HCT116 (cell line): ENCODE measurements around the gene FAM83B. TPM values are rescaled to one million over a fixed set of nuclear protein-coding genes. Genes with fewer than 3 reads are reported as not detected.
"Not testable (repeated sequence)": the region's sequence is repeated elsewhere in the genome, so short reads cannot be mapped to it uniquely, and the experiment has no call there.

Source experiments
- ATAC-seq: fragments of 200-7000 bp; cut with Tn5 transposase; 2 replicates; pipeline ENCODE4 v1.9.1; 2020; ENCODE audit warnings: mild to moderate bottlenecking, moderate library complexity
- BruUV-seq: library from RNA; stranded (reverse); fragments of 400-500 nt; replicated peaks from 2 replicates; lab custom pipeline; 2021; lab: Mats Ljungman, UMichigan
- CTCF ChIA-PET: fragments of 300-600 bp; sonication (Branson Sonifier 250); formaldehyde crosslinking; loops from one replicate; lab custom pipeline; 2021; ENCODE audit warnings: antibody characterized with exemption; lab: Charles Lee
- POLR2A ChIA-PET: fragments of 300-600, 350-600 bp; sonication (Branson Sonifier 250); formaldehyde crosslinking; loops from one replicate; lab custom pipeline; 2021; ENCODE audit warnings: antibody characterized with exemption; lab: Charles Lee
- RAD21 ChIA-PET, 2 experiments: fragments of 300-600 bp; sonication (Branson Sonifier 250); formaldehyde crosslinking; loops; one replicate each; lab custom pipeline; 2023; ENCODE audit warnings: low total read pairs in 2 of 2; ENCODE audit not compliant: uncharacterized antibody in 2 of 2, unreplicated experiment in 2 of 2, low non-redundant PET in 1 of 2; lab: Charles Lee
- DNase-seq: peaks from one replicate; pipeline ENCODE4 v3.0.0-alpha.2; 2010; ENCODE audit warnings: low read depth, low spot score
- H2AFZ ChIP-seq: fragments of 200-600 bp; shearing (Covaris generic), sonication (generic); 2 replicates; pipeline ENCODE4 v1.6.1; 2017; ENCODE audit warnings: low read depth, mixed run types, mixed read lengths, antibody characterized with exemption, low read length; ENCODE audit not compliant: poor library complexity, severe bottlenecking
- H3K27ac ChIP-seq: 2 replicates; pipeline ENCODE4 v1.5.1; 2012; ENCODE audit warnings: low read depth, low read length
- H3K27me3 ChIP-seq: fragments of 200-600 bp; sonication (generic); 2 replicates; pipeline ENCODE4 v1.6.1; 2016; ENCODE audit warnings: mixed run types, low read length, mixed read lengths; ENCODE audit not compliant: insufficient read depth
- H3K36me3 ChIP-seq, 2 experiments: fragments of 200-500 bp in 1 of 2; fragments of 200-600 bp in 1 of 2; sonication (Bioruptor generic) in 1 of 2; sonication (generic) in 1 of 2; 2 replicates each; pipeline versions ENCODE4 v1.5.1 to v1.6.1; 2014 to 2016; ENCODE audit warnings: low read length in 2 of 2, inconsistent platforms in 1 of 2, mixed read lengths in 1 of 2, mixed run types in 1 of 2; ENCODE audit not compliant: insufficient read depth in 2 of 2, control insufficient read depth in 1 of 2
- H3K4me1 ChIP-seq, 2 experiments: fragments of 200-600 bp in 1 of 2; sonication (generic) in 1 of 2; 2 replicates each; pipeline versions ENCODE4 v1.5.1 to v1.6.1; 2012 to 2017; ENCODE audit warnings: low read length in 2 of 2, inconsistent platforms in 1 of 2, mild to moderate bottlenecking in 1 of 2, mixed read lengths in 1 of 2, mixed run types in 1 of 2, moderate library complexity in 1 of 2; ENCODE audit not compliant: insufficient read depth in 2 of 2, control insufficient read depth in 1 of 2
- H3K4me2 ChIP-seq: fragments of 200-600 bp; sonication (generic); 2 replicates; pipeline ENCODE4 v1.6.1; 2017; ENCODE audit warnings: mixed run types, low read length, mixed read lengths
- H3K4me3 ChIP-seq, 2 experiments: fragments of 200-600 bp in 1 of 2; sonication (generic) in 1 of 2; replicated peaks in 1 of 2; 2 replicates each; pipeline ENCODE4 v1.5.1; 2011 to 2016; ENCODE audit warnings: low read length in 2 of 2, control low read depth in 1 of 2, low read depth in 1 of 2, mild to moderate bottlenecking in 1 of 2, mixed read lengths in 1 of 2, mixed run types in 1 of 2
- H3K79me2 ChIP-seq: fragments of 200-600 bp; sonication (generic); 2 replicates; pipeline ENCODE4 v1.6.1; 2017; ENCODE audit warnings: mild to moderate bottlenecking, mixed run types, low read length, moderate library complexity, mixed read lengths; ENCODE audit not compliant: insufficient read depth
- H3K9ac ChIP-seq: fragments of 200-600 bp; sonication (generic); 2 replicates; pipeline ENCODE4 v1.6.1; 2016; ENCODE audit warnings: low read length, mixed read lengths
- H3K9me2 ChIP-seq: fragments of 200-600 bp; sonication (generic), shearing (Covaris generic); 2 replicates; pipeline ENCODE4 v1.6.1; 2017; ENCODE audit warnings: mixed run types, mild to moderate bottlenecking, moderate library complexity; ENCODE audit not compliant: insufficient read depth
- H3K9me3 ChIP-seq, 2 experiments: fragments of 200-500 bp in 1 of 2; fragments of 200-600 bp in 1 of 2; sonication (Bioruptor generic) in 1 of 2; sonication (generic) in 1 of 2; 2 replicates each; pipeline ENCODE4 v1.6.1; 2014 to 2017; ENCODE audit warnings: low read length in 2 of 2, mixed read lengths in 2 of 2, inconsistent platforms in 1 of 2, low read depth in 1 of 2, mild to moderate bottlenecking in 1 of 2, mixed run types in 1 of 2, moderate library complexity in 1 of 2; ENCODE audit not compliant: control insufficient read depth in 1 of 2, insufficient read depth in 1 of 2
- H4K20me1 ChIP-seq: fragments of 200-600 bp; sonication (generic), shearing (Covaris generic); 2 replicates; pipeline ENCODE4 v1.6.1; 2017; ENCODE audit warnings: mixed run types, mild to moderate bottlenecking, moderate library complexity; ENCODE audit not compliant: insufficient read depth
- ATF3 ChIP-seq: IDR thresholded peaks from 2 replicates; pipeline ENCODE4 v1.6.1; 2012
- CBX3 ChIP-seq: IDR thresholded peaks from 2 replicates; pipeline ENCODE4 v1.6.1; 2012; ENCODE audit warnings: low read depth
- CEBPB ChIP-seq: IDR thresholded peaks from 2 replicates; pipeline ENCODE4 v1.6.1; 2012; ENCODE audit warnings: low read depth
- FOSL1 ChIP-seq: IDR thresholded peaks from 2 replicates; pipeline ENCODE4 v1.6.1; 2012; ENCODE audit warnings: low read depth
- JUND ChIP-seq: IDR thresholded peaks from 2 replicates; pipeline ENCODE4 v1.6.1; 2012
- MAX ChIP-seq: IDR thresholded peaks from 2 replicates; pipeline ENCODE4 v1.6.1; 2012
- POLR2A ChIP-seq: IDR thresholded peaks from 2 replicates; pipeline ENCODE4 v1.7.0; 2011; ENCODE audit warnings: borderline replicate concordance; ENCODE audit not compliant: insufficient read depth, insufficient read length; ENCODE audit errors: extremely low read depth
- RAD21 ChIP-seq: IDR thresholded peaks from 2 replicates; pipeline ENCODE4 v1.6.1; 2012; ENCODE audit warnings: low read depth, mild to moderate bottlenecking
- SIN3A ChIP-seq: IDR thresholded peaks from 2 replicates; pipeline ENCODE4 v1.6.1; 2012; ENCODE audit warnings: low read depth
- SP1 ChIP-seq: IDR thresholded peaks from 2 replicates; pipeline ENCODE4 v1.6.1; 2012; ENCODE audit warnings: low read depth
- ZFX ChIP-seq: fragments of 450-650 bp; IDR thresholded peaks from 2 replicates; pipeline ENCODE4 v1.6.1; 2017
- intact Hi-C: fragments of 100-400 bp; cut with micrococcal nuclease; formaldehyde crosslinking; loops from 2 replicates; pipeline ENCODE4 v1.10.0; 2022
- total RNA-seq: library from RNA; stranded (reverse); gene quantifications from one replicate; pipeline ENCODE4 v1.2.1, GENCODE V29; 2021; ENCODE audit not compliant: unreplicated experiment

Gene FAM83B
- total RNA-seq, 1 experiment from 2014 or later: 16.9 TPM

- Histone ChIP-seq H3K9me3 (no peaks in the 10 kb centered on the region), H4K20me1 (no peaks in the 10 kb centered on the region), H3K79me2 (peaks cover 7% of the 10 kb centered on the region), H3K4me2 (0 out of 2 replicates have a peak overlapping the region, but pooled peaks have one; percentile 2), H3K36me3 (no peaks in the 10 kb centered on the region), H3K9ac (no peak overlapping the region), H3K27ac (peak overlapping the region; percentile 17), H3K4me3 (no peak overlapping the region), H3K9me2 (no peaks in the 10 kb centered on the region), H3K27me3 (no peaks in the 10 kb centered on the region), H3K4me1 (peaks cover 43 to 88% of the 10 kb centered on the region in 2 experiments), H2AFZ (no peak overlapping the region)
- CTCF ChIA-PET: interaction anchor here (1.0 to 1.6 kb wide), 2 partner anchors 161 to 189 kb away, joined by 6 to 10 read pairs; no protein-coding TSS in a partner anchor
- ATAC-seq: no peak
- POLR2A ChIA-PET: no interaction called here
- peak; percentile 43; the same call in 1 of the 2 replicates for TF ChIP-seq CEBPB
- TF ChIP-seq RAD21: no peak
- no peak for DNase-seq
- intact Hi-C loops: loop anchor here (5.0 to 10.0 kb wide), 3 partner anchors 75 to 892 kb away; no protein-coding TSS in a partner anchor
- RAD21 ChIA-PET: interaction anchor here in 1 of 2 experiments (1.1 kb wide), 1 partner anchor 190 kb away, joined by 6 read pairs; no protein-coding TSS in a partner anchor
- no TSS peak for BruUV-seq
These were observed 32.8 kb downstream of the FAM83B start for GRCh38 chr6:54879188-54879985.

- peaks cover 44 to 83% of the 10 kb centered on the region in 2 experiments for H3K4me1 ChIP-seq
- H3K9me3 ChIP-seq: no peaks in the 10 kb centered on the region
- H3K27me3 ChIP-seq: no peaks in the 10 kb centered on the region
- no peak overlapping the region for H2AFZ ChIP-seq
- peak overlapping the region; percentile 42 for H3K4me2 ChIP-seq
- H4K20me1 ChIP-seq: no peaks in the 10 kb centered on the region
- TF ChIP-seq RAD21 (peak; percentile 15; the same call in 1 of the 2 replicates), ZFX (no peak), CBX3 (0 out of 2 replicates have a peak, but pooled peaks have one; percentile 21), JUND (peak; percentile 49), MAX (0 out of 2 replicates have a peak, but pooled peaks have one; percentile 25), CEBPB (no peak; the same call in none of the 2 replicates), POLR2A (no peak), SP1 (peak; percentile 55), ATF3 (no peak), SIN3A (no peak), FOSL1 (peak; percentile 70)
- H3K9me2 ChIP-seq: no peaks in the 10 kb centered on the region
- DNase-seq (no peak), ATAC-seq (no peak)
- peak overlapping the region; percentile 25 for H3K9ac ChIP-seq
- H3K36me3 ChIP-seq: no peaks in the 10 kb centered on the region
- peak overlapping the region; percentile 44; the same call in 1 of the 2 replicates for H3K27ac ChIP-seq
- BruUV-seq: no TSS peak
- ChIA-PET CTCF (no interaction called here), POLR2A (no interaction called here), RAD21 (no interaction called here)
- intact Hi-C loops: no loop called here
- H3K79me2 ChIP-seq: peaks cover 17% of the 10 kb centered on the region
- H3K4me3 ChIP-seq: no peak overlapping the region
These were observed 34.6 kb downstream of the FAM83B start for GRCh38 chr6:54881067-54881730.

GRCh38 chr6:54881891-54882290, 35.3 kb downstream of the FAM83B start:
- H3K9me3 ChIP-seq, H3K4me3 ChIP-seq, H3K27me3 ChIP-seq, RAD21 ChIA-PET, CTCF ChIA-PET, DNase-seq, H4K20me1 ChIP-seq, H3K9me2 ChIP-seq, H3K36me3 ChIP-seq, H3K27ac ChIP-seq, intact Hi-C loops, H3K4me2 ChIP-seq, POLR2A ChIA-PET, BruUV-seq, H3K9ac ChIP-seq, H2AFZ ChIP-seq, ATAC-seq: not testable (repeated sequence)
- Histone ChIP-seq H3K79me2 (peaks cover 20% of the 10 kb centered on the region), H3K4me1 (peaks cover 40 to 76% of the 10 kb centered on the region in 2 experiments)
